ENCODE measurements around the gene IGLL5.

Gene IGLL5

DNA sequence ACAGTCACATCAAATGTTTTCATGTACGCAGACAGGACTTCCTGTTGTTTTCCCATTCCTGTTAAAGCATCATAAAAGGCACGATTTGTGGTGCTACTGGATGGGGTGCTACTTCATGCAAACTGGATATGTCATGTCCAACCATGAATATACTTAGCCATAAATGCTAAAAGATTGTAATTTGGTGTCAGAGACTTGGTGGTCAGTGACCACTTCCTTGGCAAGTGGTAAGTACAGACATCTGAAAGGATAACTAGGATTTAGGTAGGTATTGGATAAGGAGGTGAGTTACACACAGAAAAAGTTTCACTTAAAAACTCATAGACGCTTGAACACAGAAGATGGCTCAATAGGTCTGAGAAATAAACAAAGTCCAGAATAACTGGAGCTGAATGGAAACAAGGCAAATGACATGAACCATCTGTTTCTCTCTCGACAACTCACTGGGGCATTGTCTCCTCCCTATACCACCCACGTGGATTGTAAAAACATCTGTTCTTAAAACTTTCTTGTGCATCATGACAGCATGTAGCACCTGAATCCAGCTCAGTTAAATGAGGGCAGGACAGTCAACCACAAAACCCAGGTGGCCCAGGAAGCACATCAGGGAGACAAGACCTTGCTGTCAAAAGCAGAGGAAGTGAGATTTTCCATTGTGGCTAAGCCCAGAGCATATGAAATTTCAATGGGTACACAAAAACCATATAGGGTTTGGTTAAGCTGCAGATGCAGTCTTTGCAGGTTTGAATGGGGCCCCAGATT lies 22.1 kb upstream of the IGLL5 start:
- DNase-seq = peak; percentile 38

DNA sequence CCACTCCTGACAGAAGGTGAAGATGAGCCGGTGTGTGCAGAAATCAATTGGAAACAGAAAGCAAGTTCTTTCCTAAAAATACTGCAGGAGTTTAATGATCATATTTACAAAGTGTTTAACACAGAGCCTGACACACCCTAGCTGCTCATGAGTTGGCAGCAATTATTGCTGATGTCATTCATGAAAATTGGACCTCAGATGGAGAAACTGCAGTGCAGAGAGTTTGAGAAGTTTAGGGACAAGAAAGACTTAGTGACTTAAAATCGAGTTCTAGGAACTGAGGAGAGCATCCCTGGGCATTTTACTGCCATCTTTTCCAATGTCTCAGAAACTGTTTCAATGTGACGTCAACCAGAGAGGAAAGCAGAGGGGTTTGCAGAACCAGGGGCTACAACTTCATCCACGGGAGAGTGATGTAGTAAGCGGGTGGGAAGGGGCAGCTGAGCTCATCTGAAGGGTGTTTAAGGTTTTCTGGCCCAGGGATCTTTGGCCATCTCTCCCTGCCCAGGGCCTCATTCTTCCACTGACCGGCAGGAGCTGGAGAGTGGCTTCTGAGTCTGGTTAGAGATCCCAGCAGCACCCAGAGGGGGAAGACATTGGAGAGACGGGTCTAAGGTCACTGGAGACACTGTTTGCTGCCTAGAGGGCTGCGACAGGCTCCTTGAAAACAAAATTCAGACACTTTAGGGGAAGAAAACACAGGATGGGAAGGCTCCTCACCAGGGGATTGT lies 21.1 kb upstream of the IGLL5 start:
- no peak for DNase-seq

DNA sequence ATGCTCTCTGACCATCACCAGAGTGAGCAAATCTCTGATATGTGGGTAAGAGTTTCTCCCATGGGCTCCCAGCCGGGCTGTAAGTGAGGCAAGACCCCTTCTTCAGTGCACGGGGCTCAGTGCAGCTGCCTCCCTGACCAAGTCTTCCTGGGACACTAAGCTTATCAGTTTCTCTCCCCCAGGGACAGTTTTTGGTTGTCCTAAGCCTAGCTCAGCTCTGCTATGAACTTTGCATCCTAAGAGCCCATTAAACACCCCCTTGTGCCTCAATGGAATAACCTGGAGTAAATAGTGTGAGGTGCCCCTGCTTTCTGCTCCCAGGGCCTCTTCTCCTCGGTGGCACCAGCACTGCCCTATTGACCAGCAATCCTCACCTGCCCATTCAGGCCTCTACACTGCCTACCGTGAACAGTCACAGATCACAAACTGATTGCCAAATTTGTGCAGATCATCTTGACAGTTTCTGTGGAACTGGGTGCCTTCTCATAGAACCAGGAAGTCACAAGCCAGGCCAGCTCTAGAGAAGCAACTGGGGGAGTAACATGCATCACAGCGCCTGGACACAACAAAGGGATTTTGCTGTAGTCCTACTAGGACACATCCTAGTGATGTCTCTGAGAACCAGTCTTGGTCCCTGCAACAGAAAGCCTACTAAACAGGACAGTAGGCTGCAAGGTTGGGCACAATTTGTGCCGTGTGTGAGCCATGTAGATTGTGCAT lies 19.5 kb upstream of the IGLL5 start:
- DNase-seq = no peak

DNA sequence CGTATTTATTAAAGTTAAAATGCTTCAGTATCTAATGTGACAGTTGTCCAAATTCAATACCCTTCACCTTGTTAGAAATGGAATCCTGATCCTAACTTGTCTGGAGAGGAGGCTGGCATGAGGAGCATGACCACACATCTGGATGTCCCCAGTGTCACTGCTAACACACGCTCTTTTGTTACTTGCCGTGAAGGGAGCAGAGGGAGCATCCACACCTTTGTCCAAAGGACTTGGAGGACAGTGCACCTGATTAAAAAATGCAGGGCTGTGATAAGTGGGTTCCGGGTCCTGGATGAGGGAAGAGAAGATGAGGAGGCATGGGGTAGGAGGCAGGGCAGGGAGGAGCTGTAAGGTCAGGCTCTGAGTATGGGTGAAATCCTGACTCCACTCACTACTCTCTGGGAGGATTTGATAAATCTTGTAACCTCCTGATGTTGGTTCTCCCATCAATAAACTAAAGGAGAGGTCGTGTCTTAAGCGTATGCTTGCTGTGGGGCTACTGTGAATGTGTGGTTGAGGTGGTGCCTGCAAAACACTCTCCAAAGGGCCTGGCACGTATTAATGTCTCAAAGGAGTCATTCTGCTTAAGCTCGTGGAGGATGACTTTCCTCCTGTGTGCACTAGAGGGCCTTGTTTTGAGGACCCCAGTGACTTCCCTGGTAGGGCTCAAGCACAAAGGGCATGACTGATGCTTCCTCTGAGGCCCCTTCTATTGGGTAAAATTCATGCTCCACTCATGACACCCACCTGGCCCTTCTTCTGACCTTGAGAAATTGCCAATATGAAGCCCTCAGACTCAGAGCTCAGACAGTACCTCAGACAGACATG lies 16.8 kb upstream of the IGLL5 start:
- no peak for DNase-seq

DNA sequence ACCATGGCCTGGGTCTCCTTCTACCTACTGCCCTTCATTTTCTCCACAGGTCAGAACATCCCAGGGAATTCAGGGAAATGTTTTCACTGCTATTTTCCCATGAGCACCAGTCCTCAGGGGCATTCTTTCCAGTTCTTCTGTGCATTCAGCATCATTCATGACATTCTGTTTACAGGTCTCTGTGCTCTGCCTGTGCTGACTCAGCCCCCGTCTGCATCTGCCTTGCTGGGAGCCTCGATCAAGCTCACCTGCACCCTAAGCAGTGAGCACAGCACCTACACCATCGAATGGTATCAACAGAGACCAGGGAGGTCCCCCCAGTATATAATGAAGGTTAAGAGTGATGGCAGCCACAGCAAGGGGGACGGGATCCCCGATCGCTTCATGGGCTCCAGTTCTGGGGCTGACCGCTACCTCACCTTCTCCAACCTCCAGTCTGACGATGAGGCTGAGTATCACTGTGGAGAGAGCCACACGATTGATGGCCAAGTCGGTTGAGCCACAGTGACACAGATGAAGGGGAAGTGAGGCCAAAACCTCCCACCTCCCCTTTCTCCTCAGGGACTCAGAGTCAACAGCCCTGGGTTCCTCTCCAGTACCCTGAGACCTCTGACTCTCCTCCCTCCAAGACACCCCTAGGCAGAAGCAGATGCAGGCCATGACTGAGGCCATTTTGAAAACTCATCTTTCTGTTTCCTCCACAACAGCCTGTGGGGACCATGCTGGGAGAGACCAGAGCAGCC lies 15.9 kb upstream of the IGLL5 start:
- no peak for DNase-seq

DNA sequence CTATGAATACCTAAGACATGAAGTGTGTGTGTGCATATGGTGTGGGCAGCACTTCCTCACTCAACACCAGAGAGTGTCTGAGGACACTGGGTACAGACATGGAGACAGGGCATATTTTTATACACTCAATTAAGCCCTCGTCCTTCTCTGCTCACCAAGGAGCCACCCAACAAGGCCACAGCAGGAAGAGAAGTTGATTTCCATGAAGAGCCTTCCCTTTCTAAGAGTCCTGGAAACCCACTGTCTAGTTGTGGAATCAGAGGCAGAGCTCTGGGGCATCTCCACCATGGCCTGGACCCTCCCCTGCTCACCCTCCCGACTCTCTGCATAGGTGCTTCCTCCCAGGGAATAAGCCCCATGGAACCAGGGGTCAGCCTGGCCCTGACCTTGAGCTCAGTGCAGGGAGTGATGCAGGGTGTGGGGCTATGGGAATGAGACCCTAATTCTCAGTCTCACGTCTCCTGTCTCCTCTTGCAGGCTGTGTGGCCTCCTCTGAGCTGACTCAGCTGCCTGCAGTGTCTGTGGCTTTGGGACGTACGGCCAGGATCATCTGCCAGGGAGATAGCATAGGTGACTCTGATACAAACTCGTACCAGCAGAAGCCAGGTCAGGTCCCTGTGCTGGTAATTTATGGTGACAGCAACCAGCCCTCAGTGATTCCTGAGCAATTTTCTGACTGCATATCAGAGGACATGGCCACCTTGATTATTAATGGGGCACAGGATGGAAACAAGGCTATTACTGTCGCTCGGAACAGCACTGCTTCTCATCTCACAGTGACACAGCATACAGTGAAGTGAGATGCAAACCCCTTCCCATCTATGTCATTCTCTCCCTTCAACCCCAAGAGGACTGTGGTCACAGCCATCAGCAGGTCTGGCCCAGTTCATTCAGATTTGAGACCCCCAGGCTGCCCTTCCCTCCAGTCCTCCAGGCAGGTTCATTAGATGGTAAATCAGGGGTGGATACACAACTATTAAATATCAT lies 14.6 kb upstream of the IGLL5 start:
- DNase-seq = no peak

DNA sequence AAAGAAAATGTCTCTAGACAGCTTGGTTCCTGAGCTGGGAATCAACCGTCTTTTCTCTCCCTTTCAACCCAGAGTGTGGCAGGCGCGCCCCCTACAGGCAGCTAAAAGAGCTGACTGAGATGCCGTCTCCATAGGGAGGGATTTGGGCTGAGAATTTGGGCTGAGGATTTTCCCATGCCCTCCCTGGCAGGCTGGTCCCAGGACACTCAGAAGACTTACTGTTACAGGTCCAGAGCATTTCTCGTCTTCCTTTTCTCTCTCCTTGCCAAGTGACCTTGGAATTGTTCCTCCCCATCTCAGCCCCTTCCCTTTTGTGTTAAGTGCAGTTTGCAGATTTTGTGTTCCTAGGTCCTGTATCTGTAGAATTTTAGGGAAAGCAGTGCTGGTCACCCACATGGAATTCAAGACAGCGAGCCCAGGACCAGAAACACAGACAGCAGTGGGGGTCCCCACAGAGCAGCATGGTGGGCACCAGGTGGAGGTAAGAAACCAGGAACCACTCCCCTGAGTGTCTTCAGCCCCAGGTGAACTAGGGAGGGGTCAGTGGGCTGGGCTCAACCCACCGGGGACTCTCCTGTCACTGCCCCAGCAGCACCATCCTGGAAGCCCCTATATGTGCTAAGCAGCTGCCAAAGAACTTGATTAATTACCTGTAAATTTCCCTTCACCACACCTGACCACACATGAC lies 9.9 kb upstream of the IGLL5 start:
- DNase-seq = peak; percentile 66

DNA sequence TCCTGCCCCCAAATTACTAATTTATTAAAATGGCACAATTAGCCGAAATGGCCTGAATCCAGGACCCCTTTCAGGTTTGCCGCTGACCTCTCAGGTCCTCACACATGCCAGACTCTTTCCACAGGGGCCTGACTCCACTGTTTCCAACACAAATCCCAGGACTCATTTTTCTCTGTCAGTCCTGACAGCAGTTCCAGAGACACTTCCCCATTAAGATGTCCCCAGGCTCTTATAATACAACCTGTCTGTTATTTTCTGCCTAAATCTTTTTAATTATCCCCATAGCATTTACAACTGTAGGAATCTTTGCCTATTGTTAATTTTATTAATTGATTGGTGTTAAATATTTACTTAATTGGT lies 9.4 kb upstream of the IGLL5 start:
- no peak for DNase-seq

DNA sequence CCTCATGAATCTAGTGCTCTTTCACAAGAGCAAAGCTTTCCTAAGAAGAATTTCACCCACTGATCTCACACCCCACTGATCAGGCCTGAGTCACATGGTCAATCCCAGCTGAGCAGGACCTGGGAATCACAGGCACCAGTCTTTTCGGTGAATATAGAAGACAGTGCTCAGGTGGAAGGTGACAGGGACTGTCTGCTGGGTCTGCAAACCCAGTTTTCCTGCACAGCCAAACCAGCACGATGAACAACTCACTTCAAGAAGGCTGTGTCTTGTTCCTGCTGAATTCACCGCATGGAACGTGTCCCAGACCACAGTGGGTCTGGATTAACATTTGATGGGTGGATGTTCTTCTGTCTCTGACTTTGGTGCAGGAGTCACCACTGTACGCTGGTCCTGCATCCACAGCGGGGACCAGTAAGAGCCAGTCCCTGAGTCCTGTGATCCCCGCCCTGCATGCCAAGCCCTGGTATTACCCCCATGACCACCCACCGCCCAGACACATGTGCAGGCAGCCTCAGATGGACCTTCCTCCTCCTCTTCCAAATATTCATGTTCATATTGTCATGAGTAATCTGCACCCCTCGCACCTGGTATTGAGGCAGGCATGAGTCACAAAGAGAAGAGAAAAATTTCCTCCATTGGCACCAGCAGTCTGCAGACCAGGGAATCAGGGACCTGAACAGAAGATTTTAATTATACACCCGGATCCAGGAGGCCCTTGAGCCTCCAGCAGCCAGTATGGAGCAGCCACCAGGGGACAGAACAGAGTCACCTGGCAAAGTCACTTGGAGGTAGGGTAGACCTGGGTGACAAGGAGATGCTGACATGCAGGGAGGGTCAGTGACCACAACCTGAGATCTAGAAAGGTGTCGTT lies 8.6 kb upstream of the IGLL5 start:
- no peak for DNase-seq

DNA sequence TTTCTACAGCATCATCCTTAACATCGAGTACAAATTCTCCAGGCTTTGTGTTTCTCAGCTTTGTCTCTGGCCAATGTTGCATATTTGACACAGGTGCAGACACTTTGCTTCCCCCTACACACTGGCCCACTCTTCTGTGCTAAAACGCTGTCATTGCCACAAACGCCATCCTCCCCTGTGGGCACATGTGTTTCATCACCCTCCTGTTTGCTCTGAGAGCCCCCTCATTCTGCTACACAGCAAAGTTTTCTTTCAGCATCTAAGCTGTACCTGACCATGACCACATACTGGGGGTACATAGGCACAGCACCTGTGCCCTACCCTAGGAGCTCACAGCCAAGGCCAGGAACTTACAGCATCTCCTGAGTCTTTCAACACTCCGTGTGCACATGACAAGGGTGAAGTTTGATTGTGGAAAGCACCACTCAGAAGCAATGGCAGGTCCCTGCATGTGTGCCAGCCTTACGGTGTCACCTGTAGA lies 7.9 kb upstream of the IGLL5 start:
- no peak for DNase-seq

DNA sequence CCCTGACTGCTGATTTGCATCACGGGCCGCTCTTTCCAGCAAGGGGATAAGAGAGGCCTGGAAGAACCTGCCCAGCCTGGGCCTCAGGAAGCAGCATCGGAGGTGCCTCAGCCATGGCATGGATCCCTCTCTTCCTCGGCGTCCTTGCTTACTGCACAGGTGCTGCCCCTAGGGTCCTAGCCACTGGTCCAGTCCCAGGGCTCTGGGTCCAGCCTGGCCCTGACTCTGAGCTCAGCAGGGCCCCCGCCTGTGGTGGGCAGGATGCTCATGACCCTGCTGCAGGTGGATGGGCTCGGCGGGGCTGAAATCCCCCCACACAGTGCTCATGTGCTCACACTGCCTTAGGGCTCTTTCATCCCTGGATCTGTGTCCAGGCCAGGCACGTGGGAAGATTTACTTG lies 7.0 kb upstream of the IGLL5 start:
- no peak for DNase-seq

DNA sequence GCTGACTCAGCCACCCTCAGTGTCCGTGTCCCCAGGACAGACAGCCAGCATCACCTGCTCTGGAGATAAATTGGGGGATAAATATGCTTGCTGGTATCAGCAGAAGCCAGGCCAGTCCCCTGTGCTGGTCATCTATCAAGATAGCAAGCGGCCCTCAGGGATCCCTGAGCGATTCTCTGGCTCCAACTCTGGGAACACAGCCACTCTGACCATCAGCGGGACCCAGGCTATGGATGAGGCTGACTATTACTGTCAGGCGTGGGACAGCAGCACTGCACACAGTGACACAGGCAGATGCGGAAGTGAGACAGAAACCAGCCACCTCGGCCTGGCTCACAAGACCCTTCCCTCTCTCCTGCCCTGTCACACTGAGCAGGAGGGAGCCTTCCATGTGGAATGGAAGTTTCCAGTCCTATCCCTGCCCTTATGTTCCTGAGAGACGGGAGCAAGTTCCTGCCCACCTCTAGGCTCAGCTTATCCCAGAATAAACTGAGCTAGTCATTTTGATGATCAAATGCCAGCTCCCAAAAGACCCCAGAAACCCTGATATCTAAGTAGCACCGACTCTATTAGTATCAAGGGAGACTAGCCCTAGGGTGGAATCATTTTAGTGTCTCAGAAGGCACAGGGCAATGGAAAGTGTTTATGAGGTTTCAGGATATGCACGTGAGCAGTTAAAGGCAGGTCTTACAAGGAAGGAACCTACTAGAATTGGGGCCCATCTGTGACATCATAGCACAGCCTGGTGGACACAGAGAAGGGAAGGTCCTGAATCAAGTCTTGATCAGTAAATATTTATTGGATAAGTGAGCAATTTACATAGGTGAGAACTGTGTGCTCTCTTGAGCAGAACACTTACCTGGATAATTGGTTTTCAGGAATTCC lies 6.3 kb upstream of the IGLL5 start:
- no peak for DNase-seq

DNA sequence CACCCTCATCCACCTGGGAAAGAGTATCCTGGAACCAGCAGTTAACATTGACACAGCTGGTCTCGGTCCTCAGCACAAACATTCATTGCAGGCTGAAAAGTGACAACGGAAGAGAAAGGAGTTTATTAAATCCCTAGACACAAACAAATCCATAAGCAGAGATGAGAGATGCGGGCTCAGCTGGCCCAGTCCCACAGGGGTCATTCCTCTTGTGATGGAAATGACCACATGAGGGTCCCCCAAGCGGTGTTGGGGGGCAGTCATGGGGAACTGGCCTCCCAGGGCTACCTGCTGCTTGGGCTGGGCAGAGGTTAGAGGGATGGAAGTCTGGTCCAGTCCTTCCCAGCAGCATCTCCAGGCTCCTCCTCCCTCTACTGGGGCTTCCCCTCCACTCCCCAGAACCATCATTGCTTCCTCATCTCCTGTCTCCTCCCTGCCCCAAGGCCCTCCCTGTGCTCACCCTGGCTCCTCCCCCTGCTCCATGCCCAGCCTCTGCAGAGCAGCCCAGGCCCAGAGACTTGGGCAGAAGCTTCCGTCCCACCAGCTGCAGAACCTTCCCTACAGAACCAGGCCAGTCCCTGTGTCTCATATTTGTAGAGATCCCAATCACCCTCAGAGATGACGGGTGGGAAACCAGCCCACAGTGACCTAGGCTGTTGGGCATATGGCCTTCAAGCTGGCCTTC lies 5.4 kb upstream of the IGLL5 start:
- no peak for DNase-seq

DNA sequence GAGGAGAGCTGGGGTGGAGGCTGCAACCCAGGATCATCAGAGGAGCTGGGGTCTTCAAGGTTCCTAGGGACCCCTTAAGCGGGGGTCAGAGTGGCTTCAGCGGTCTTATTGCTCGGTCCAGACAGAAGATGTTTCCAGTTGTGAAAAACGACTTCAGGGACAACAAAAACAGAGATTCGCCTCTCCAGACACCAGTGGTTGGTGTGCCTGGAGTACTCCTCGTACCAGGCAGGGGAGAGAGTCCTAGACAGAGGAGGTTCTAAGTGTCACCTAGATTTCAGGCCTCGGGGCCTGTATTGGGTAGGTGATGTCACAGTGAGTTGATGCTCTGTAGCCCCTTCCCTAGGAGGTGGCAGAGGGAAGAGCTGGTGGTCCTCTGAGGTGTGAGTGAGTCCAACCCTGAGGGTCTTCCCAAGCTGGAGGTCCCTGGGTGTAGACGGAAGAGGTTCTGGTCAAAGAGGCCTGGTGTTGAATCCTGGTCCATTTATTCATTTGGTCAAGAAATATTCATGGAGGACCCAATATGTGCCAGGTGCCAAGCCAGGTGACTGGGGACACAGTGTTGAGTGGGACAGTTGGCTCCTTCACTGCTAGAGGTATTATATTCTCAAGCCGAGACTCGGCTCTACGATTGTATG lies 4.4 kb upstream of the IGLL5 start:
- DNase-seq = no peak

DNA sequence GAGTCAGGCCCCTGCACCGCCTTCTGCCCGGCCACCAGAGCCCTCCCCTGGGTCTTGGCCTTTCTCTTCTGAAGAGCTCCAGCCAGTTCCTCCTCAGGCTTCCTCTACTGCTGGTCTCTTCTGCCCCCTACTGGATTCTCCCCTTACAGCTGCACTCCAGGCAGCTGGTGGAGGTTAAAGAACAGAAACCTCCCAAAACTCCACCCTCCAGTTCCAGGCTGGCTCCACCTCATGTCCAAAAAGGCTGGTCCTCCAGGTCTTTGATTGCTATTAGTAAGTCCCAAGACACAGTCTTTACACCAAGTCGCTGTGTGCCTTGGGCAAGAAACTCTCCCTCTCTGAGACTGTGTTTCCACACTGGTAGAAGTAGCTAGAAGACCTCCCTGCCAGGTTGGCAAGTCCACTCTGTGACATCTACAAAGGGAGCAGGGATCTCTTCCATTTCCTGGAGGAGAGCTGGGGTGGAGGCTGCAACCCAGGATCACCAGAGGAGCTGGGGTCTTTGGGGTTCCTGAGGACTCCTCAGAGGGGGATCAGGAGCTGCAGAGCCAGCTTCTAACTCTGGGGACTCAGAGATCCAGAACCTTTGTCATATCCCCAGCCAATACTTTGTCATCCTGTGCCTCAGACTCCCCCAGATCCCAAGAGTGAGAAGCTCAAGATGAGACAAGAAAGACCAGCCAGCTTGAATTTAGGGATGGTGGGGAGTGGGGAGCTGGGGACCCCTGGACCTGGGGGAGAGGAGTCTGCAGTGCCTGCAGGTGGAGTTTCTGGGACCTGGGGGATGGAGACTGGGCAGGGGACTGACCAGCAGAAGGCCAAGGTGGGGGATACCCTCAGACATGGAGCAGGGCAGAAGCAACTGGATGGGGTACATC lies 3.4 kb upstream of the IGLL5 start:
- DNase-seq = peak; percentile 78
